ENCODE data around the gene SLFN14.
"Not testable (repeated sequence)": the region's sequence is repeated elsewhere in the genome, so short reads cannot be mapped to it uniquely, and the experiment has no call there.

Gene SLFN14

GRCh38 chr17:35560703-35561102 lies at the start of gene SLFN14:
Gene SLFN14, minus strand, starts transcription at chr17:35560819. Its CDS starts 2,757 bp downstream, at chr17:35558062.
- no peak for DNase-seq

- no peak for DNase-seq
These were observed 49.2 kb upstream of the SLFN14 start for GRCh38 chr17:35609831-35610230.

- DNase-seq: no peak
These were observed 46.7 kb upstream of the SLFN14 start for GRCh38 chr17:35607239-35607847.

- peak; percentile 8 for DNase-seq
These were observed 45.1 kb upstream of the SLFN14 start for GRCh38 chr17:35605678-35606077.

- DNase-seq: no peak
These were observed 43.1 kb upstream of the SLFN14 start for GRCh38 chr17:35603674-35604073.

- no peak for DNase-seq
These were observed 37.0 kb upstream of the SLFN14 start for GRCh38 chr17:35597604-35598003.

- no peak for DNase-seq
These were observed 36.1 kb upstream of the SLFN14 start for GRCh38 chr17:35596530-35597233.

- DNase-seq: no peak
These were observed 35.5 kb upstream of the SLFN14 start for GRCh38 chr17:35596072-35596471.

GRCh38 chr17:35588196-35588920 lies 27.7 kb upstream of the SLFN14 start:
- peak; percentile 76 for DNase-seq

- DNase-seq: peak; percentile 94
These were observed 26.7 kb upstream of the SLFN14 start, which contains the start of gene AP2B1 for GRCh38 chr17:35587074-35587961. Gene AP2B1, plus strand, starts transcription at chr17:35587322. Its CDS starts 6,709 bp downstream, at chr17:35594031.

- DNase-seq: no peak
These were observed 26.0 kb upstream of the SLFN14 start for GRCh38 chr17:35586569-35587073.

- DNase-seq: no peak
These were observed 23.4 kb upstream of the SLFN14 start for GRCh38 chr17:35584061-35584460.

GRCh38 chr17:35578929-35579432 lies 18.4 kb upstream of the SLFN14 start:
- no peak for DNase-seq

- DNase-seq: peak; percentile 90
These were observed 17.7 kb upstream of the SLFN14 start, which contains the start of gene PEX12 for GRCh38 chr17:35578197-35578928. Gene PEX12, minus strand, starts transcription at chr17:35578571. Its CDS starts 550 bp downstream, at chr17:35578021.

- peak; percentile 20 for DNase-seq
These were observed 17.2 kb upstream of the SLFN14 start for GRCh38 chr17:35577830-35578196.

- DNase-seq: no peak
These were observed 15.1 kb upstream of the SLFN14 start for GRCh38 chr17:35575759-35576158.

GRCh38 chr17:35569405-35569804 lies 8.8 kb upstream of the SLFN14 start:
- no peak for DNase-seq

GRCh38 chr17:35568561-35568960 lies 7.9 kb upstream of the SLFN14 start:
- peak; percentile 66 for DNase-seq

GRCh38 chr17:35566968-35567367 lies 6.3 kb upstream of the SLFN14 start:
- no peak for DNase-seq

GRCh38 chr17:35563181-35563580 lies 2.6 kb upstream of the SLFN14 start:
- not testable (repeated sequence) for DNase-seq

- DNase-seq: no peak
These were observed 966 bp downstream of the SLFN14 start for GRCh38 chr17:35559495-35560210.
